ENCODE measurements around the gene KCNT1.

KCNT1 gene

DNA sequence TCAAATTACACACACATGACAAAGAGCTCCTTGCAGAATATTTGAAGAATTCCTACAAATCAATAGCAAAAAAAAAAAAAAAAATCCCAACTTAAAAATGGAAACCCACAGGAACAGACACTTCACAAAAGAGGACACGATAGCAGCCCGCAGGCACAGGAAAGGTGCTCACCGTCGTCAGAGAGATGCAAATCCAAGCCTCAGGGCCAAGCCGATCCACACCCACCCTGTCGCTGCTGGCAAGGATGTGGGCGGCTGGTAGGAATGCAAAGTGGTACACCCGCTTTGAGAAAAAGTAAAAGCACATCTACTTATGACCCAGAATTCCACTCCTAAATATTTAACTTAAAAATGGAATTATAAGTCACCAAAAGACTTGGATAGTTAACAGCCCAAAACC is 28.0 kb upstream of the KCNT1 start:
- DNase-seq (ENCODE audit: low read depth): no peak

DNA sequence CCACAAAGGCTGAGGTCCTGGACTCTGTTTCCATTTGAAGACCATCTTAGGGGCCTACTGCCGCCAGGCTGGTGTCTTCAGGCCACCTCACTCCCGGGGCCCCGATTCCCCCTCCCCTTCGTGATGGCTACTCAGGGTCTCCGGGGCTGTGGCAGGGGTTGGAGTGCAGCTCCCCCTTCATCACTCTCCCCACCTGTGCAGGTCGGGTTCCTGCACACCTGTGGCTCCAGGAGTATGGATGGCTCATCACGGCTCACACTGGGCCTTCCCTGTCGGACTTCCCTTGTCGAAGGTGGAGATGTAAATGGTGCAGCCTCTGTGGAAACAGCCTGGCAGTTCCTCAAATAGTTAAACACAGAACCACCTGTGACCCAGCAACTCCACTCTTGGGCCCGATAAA is 27.0 kb upstream of the KCNT1 start:
- no peak for DNase-seq (ENCODE audit: low read depth)

DNA sequence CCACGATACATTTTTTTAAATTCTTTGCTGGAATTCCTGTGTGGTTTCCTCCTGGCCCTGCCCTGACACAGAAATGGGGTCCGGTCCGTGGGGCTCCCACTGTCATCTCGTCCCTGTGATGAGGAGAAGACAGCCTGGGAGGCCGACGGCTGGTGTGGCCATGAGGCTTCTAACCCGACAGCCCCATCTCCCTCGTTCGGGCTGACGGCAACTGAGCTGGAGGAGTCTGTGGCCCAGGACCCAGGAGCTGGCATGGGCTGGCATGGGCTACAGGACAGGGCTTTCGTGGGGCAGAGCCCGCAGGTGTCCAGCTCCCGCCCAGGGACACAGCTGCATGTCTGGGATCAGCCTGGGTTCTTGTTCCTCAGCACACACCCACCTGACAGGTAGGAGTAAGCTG is 25.1 kb upstream of the KCNT1 start:
- DNase-seq (ENCODE audit: low read depth): no peak

DNA sequence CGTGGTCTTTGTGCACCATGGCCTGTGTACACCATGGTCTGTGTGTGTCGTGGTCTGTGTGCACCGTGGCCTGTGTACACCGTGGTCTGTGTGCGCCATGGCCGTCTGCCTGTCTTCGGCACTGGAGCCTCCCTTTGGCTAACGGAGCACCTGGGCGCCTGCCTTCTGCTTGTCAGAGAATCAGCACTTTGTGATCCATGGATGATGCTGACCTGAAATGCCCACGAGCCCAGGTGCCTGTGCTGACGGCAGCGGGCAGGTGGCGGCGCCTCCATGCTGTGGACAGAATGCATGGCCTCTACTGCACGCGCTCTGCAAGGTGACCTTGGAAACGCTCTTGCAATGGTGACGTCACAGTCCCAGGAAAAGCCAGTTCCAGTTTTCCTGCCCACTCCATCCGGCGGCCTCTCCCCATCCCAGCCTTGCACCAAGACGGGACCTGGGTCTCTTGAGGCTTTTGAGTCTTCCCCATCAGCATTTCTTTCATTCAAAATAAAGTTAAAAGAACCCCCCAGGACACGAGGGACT is 24.3 kb upstream of the KCNT1 start:
- no peak for DNase-seq (ENCODE audit: low read depth)

DNA sequence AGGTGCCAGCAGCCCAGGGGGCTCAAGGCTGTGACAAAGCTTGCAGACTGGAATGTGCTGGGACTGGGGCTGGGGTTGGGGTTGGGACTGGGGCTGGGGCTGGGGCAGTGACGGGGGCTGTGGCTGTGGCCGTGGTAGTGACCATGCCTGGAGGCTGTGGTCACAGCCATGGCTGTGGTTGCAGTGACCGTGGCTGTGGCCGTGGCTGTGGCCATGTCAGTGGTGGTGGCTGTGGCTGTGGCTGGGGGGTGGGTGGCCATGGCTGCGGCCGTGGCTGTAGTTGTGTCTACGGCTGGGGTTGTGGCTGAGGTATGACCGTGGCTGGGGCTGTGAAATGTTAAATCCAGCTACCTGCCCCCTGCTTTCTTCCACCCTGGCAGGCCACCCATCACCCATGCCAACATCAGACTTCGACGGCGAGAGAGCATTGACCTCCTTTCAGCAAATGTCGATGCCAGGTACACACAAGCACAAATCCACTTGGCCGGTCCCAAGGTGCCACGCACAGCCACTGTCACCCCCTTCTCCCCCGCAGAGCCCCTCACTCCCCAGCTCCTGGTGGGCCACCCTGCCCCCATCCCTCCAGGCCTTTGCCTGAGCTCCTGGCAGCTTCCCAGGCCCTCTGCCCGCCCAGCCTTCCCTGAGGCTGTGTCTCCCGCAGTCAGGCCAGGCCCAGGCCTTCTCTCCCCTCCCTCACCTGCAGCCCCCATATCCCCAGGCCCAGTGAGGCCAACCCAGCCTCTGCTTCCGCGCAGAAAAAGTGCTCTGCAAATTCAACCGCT is 23.6 kb upstream of the KCNT1 start:
- DNase-seq (ENCODE audit: low read depth): no peak

DNA sequence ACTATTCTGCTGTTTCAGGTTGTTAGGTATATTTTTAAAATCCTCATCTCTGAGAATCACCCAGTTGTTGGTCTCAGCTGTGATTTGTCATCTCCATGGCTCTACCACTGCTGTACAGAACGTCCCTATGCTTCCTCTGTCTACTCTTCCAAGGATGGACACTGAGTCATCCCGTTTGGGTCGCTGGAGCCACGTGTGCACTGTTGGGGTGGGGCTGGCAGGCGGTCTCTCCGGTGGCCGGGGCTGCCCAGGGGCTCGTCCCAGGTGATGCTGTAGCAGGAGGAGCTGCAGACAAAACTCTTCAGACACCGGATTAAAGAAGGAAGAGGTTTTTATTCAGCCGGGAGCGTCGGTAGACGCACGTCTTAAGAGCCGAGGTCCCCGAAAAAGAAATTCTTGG is 21.9 kb upstream of the KCNT1 start:
- DNase-seq (ENCODE audit: low read depth): no peak

DNA sequence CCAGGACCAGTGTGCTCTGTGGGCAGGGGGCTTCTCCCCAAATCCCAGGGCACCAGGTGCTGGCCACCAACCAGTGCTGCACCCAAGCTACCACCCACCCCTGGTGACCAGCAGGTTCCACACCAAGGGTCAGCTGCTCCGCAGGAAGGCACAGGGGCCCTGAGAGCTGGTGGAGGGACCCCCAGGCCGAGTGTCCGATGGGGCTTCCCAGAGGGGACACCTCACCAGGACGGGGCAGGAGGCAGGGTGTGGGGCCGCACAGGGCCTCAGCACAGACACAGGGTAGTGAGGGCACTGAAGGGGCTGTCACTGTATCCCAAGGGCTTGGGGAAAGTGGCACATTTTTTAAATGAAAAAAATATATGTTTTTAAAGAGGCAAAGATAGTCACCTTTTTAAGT is 20.8 kb upstream of the KCNT1 start:
- no peak for DNase-seq (ENCODE audit: low read depth)

DNA sequence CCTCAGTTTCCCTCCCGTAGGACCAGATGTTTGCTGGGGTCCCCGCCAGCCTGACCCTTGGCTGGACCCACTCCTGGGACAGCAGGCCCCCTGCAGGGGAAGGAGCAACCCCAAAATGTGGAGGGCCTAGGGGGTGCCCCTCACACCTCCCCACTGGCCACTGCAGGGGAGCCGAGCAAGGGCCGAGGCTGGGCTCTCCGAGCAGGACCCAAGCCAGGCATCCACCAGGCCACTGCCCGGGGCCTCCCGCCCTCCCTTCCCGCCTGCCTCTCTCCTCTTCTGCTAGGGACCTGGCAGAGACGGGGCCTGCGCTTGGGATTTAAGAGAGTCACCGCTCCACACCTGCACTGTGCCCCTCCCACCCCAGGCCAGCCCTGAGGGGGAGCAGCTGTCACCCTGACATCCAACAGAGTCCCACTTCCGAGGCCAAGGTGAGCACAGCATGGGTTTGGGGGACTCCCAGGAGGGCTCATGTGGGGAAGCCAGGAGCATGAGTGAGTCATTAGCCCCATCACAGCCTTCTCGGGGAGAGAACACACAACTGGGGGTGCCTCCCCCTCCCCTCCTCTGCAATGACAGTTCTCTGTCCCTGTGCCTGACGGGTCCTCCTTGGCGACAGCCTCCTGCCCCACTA is 18.5 kb upstream of the KCNT1 start:
- no peak for DNase-seq (ENCODE audit: low read depth)

DNA sequence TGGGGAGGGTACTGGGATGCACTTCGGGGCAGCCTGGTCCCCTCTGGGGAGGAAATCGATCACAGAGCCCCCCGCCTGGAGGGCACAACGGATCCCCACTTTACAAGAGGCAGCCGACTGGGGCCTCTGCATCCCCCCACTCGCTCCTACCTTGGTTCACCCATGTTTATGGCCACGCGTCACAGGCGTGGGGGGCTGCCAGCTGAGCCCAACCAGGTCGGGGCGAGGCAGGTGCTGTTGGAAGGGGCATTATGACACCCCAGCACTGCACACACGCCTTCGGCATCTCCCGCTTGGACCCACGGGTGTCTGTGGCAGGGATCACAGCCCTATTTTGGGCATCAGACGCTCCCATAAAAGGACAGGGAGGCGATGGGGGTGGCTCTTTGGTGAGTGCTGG is 17.3 kb upstream of the KCNT1 start:
- no peak for DNase-seq (ENCODE audit: low read depth)

DNA sequence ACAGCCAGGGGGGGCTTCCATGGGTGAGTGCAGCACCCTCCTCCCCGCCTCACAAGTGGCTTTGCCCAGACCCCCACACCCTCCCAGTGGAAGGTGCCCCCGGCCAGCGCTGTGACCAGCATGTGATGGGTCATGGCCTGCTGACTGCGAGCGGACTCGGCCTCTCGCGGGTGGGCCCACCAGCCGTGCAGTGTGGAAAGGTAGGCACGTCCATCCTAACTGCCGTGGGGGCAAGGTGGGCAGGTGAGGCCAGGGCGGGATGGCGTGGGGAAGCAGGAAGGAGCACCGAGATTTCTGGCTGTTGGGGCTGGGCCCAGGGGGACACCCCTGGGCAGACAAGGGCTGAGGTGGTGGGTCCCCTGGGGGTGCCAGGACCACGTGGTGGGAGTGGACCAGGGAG is 14.8 kb upstream of the KCNT1 start:
- DNase-seq (ENCODE audit: low read depth): no peak

DNA sequence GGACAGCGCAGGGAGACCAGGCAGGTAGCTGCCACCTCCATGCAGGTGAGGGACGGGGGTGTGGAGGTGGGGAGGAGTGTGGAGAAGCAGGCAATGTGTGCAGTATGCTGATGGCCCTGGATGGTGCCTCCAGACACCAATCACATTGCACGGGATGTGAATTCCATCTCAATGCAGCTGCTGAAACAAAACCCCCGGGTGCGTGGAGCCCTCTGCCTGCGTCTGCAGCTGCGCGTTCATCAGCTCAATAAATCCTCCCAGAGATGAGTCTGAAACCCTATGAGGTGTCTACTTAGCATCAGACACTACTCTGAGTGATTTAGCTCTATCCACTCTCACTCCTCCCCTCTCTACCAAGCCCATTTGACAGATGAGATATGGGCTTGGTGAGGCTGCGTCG is 13.0 kb upstream of the KCNT1 start:
- DNase-seq (ENCODE audit: low read depth): no peak

DNA sequence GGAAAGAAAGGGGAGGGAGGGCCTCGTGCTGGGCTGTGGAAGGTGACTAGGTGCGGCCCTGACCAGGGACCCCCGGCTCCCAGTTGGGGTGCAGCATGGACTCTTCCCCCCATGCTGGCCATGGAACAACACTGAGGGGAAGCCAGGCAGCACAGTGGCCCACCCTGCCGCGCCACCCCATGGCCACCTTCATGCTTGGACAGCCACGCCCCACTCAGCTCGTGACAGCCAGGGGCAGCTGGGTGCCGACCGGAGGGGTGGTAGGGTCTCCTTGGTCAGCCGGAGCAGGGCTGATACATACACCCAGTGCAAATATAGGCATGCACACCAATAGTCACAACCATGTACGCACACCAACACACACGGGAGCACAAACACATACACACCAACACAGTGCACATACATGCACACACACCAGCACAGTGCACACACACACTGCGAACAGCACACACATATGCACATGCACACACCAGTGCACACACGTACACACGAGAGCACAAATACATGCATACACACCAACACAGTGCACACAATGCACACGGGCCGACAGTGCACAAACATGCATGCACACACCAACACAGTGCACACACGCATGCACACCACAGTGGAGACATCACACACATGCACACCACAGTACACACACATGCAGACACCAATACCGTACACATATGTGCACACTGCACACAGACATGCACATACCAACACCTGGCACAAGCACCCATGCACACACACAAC is 11.0 kb upstream of the KCNT1 start:
- DNase-seq (ENCODE audit: low read depth): no peak

DNA sequence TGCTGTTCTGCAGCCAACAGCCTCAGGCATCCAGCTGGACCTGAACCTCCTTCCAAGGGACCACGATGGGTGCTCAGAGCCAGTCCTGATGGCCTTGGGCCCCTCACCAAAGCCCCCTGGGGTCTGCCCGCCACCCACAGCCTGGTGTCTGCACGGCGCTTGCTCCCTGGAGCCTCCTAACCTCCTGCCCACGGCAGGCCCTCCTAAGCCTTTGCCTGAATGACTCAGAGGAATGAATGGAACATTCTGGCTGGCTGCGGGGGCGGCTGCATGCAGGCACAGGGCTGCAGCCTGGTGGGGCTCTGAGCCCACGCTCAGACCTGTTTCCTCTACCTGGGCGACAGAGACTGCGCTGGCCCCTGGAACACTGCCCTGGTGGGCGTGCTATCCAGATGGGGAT is 9.6 kb upstream of the KCNT1 start:
- DNase-seq (ENCODE audit: low read depth): no peak

DNA sequence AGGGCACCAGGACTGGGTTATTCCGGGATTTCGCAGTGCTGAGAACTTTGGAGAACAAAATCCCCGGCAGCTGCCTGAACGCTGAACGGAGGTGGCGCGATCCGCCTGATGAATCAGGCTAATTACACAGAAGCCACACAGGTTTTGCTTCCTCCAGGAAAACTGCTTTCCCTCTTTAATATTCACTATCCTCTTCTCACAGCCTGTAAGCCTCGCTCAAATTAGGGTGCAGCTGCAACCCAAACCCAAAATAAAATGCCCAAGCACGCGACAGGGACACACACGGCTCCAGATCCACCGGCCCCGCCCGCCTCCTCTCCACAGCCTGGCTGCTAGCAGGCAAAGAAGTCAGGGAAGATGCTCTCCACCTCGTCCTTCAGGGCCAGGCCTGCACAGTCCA is 8.7 kb upstream of the KCNT1 start:
- DNase-seq (ENCODE audit: low read depth): no peak

DNA sequence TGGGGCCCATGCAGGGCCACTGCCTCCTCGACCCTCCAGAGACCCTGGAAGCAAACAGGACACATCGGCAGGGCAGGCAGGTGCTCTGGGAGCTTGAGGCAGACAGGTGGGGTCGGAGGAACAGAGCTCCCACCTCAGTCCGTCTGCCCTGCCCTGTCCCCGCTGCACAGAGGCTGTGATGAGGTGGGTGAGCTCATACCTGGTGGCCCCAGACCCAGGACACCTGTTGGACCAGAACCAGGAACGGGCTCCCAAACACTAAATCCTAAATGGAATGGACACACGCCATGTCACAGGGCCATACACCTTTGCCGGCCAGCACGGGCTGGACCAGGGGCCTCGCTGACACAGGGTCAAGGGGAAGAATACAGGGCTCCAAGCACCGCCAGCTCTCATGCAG is 8.2 kb upstream of the KCNT1 start:
- no peak for DNase-seq (ENCODE audit: low read depth)

DNA sequence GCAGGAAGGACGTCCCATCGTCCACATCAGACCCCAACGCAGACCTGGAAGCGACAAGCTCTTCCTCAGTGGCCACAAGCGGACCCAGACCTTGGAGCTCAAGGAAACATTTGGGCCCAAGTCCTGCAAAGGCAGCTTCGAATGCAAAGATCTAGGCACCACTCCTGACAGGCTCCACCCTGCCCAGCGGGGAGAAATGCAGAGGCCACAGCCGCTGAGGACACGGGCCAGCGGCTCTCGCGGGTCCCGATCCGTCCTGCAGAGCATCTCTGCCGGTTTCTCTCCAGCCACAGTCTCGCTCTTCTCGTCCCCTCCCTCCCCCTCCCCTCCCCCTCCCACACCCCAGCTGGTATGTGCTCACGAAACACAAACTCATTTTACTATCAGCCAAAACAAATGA is 7.6 kb upstream of the KCNT1 start:
- no peak for DNase-seq (ENCODE audit: low read depth)

DNA sequence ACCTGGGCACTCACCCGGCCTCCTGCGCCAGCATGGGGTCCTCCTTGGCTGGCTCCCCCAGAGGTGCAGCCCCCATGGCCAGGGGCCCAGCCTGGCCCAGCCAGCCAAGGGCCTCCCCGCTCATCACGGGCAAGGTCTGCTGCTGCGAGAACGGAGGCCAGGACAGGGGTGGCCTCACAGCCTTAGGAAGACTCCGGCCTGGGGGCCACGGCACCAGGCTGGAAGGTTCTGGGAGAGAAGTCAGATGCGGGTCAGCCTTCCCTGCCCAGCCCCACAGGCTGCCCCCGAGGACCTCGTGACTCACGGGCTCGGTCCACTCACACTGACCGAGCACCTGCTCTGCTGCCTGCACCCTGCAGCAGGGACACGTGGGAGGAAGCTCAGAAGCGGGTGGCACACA is 6.9 kb upstream of the KCNT1 start:
- DNase-seq (ENCODE audit: low read depth): no peak

DNA sequence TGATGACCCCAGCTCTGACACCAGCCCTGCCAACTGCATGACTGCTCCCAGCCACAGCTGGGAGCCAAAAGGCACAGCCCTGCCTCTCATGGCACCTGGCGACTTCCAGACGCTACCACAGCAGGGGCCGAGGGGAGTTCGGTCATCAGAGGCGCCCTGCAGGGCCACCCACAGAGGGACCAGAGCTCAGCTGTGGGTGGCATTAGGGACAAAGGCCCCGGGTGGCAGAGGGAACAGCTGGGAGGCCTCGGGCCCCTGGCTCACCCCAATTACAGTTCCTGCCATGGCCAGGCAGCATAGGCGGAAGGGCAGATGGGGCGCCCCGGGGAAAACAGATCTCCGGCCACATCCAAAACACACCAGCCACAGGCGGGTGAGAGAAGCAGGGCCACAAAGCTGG is 6.3 kb upstream of the KCNT1 start:
- DNase-seq (ENCODE audit: low read depth): no peak

DNA sequence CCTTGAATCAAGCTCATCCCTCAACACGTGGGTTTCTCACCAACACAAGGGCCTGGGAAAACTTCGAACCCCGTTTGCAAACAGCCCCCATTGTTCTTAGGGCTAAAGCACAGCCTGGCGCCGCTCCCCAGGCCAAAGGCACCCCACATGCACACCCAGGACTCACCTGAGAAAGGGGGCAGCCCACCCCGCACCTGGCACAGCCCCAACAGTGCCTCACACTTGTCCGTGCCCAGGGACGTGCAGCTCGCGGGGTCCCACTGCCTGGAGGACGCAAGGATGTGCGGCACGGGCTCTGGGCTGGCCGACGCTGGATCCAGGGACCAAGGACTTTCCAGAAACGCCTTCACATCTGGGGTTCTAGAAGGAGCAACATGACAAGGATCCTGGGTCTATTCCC is 5.5 kb upstream of the KCNT1 start:
- DNase-seq (ENCODE audit: low read depth): no peak

DNA sequence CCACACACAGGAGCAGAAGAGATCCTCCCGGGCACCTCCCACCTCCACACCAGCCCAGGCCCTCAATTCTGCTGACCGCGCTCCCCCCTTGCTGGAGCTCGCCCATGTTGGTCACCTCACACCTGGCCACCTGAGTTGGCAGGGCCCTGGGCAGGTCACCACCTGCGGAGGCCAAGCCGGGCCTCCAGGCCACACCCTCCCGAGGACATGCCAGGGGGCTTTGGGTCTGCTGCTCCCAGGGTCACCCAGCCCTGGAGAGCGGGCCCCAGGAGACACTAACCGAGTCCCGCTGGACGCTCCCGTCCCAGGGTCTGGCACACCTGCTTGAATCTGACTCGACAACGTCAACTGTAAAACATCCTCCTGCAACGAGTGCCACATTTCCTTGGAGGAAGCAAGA is 4.8 kb upstream of the KCNT1 start:
- no peak for DNase-seq (ENCODE audit: low read depth)

DNA sequence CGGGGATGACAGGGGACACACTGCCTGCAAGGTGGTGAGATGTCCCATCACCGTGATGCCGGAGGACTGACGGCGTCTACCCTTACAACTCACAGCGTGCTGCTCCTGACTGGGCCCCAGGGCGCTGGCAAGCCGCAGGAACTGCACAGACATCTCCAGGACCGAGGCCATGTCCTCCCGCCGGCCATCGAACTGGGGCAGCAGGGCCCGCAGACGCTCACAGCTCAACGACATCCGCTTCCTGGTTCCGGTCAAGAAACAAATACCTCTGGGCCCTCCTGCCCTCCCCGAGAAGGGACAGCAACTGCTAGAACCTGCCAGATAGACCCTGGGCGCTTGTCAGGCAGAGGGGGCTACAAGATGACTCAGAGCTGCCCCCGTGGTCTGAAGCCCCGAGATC is 3.7 kb upstream of the KCNT1 start:
- no peak for DNase-seq (ENCODE audit: low read depth)

DNA sequence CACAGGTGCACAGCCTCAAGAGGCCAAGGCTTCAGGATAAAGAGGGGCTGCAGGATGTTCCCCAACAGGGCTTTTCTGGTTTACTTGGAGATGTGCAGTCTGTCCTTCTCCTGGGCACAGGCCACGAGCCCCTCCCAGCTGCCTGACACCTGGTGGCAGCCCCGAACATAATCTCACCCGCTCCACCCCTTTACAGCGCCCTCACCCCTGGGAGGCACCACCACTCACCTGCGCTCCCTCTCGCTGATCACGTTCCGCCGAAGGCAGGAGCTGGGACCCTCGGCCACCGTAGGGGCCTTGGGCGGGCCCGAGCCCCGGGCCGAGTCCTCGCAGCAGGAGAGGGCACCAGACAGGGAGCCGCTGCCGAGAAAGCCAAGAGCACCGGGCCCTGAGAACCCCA is 3.2 kb upstream of the KCNT1 start:
- no peak for DNase-seq (ENCODE audit: low read depth)

DNA sequence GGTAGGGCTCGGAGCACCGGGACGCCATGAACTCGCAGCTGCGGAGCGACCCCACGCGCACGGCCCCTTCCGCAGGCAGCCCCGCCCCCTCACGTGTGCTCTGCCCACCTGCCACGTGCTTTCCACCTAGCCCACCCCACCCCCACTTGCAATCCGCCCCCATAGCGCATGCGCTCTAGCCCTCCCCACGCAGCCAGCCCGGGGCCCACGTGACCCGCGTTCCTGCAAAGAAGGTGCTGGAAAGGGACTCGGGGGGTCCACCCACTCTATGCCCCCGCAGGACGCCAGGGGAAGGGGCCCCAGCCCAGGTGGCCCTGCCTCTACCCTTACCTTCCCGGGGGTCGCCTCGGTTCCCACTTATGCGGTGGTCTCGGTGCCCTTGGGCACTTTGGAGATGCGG is 2.5 kb upstream of the KCNT1 start, which contains the start of gene SOHLH1:
Gene SOHLH1 (minus strand): TSS at position 42 of the 400 bp plus-strand sequence. CDS start 14 bp downstream, at position 28.
- DNase-seq (ENCODE audit: low read depth): no peak

Measured in activated gamma-delta T cell treated with anti-CD3 and anti-CD28 coated beads, Interleukin-2, amount 50 U/mL, for 16 hours (primary cell).